ENCODE data around the gene PATL1.

PATL1 gene

GRCh38 chr11:59668950-59669610, at the start of gene PATL1:
PATL1 (minus strand) TSS chr11:59669037; CDS start chr11:59668895, 142 bp downstream.
- Histone ChIP-seq H3K27me3 (ENCODE audit: insufficient read depth, low read depth) (no peaks in the 10 kb centered on the region), H3K9ac (peak within 1 kb of the TSS; percentile 79), H2AFZ (ENCODE audit: low read depth) (peak within 1 kb of the TSS; percentile 88), H3K27ac (peak within 1 kb of the TSS; percentile 71), H3K79me2 (ENCODE audit: insufficient read depth, low read depth) (peaks cover 17% of the 10 kb centered on the region), H3K4me2 (peak within 1 kb of the TSS; percentile 74), H3K4me3 (IDR thresholded peaks at IDR 0.05; ENCODE audit: insufficient read depth, low read depth, low read length) (peak within 1 kb of the TSS; percentile 51), H3K36me3 (ENCODE audit: insufficient read depth) (peaks cover 3% of the 10 kb centered on the region; the same call in 1 of the 2 replicates), H3K4me1 (ENCODE audit: low read depth, poor library complexity, severe bottlenecking) (peaks cover 15% of the 10 kb centered on the region), H4K20me1 (ENCODE audit: insufficient read depth) (no peaks in the 10 kb centered on the region)
- no peak for TF ChIP-seq CTCF (conservative IDR thresholded peaks at IDR 0.05; ENCODE audit: low read depth, low read length)

GRCh38 chr11:59716051-59716450, 47.2 kb upstream of the PATL1 start:
- Histone ChIP-seq H3K4me2 (no peak overlapping the region), H3K79me2 (ENCODE audit: insufficient read depth, low read depth) (no peaks in the 10 kb centered on the region), H3K27me3 (ENCODE audit: insufficient read depth, low read depth) (no peaks in the 10 kb centered on the region), H3K4me3 (IDR thresholded peaks at IDR 0.05; ENCODE audit: insufficient read depth, low read depth, low read length) (no peak overlapping the region), H3K36me3 (ENCODE audit: insufficient read depth) (no peaks in the 10 kb centered on the region), H2AFZ (ENCODE audit: low read depth) (no peak overlapping the region), H3K4me1 (ENCODE audit: low read depth, poor library complexity, severe bottlenecking) (no peaks in the 10 kb centered on the region), H3K9ac (no peak overlapping the region), H3K27ac (no peak overlapping the region), H4K20me1 (ENCODE audit: insufficient read depth) (no peaks in the 10 kb centered on the region)
- TF ChIP-seq CTCF (conservative IDR thresholded peaks at IDR 0.05; ENCODE audit: low read depth, low read length): no peak

GRCh38 chr11:59713745-59714144, 44.9 kb upstream of the PATL1 start, which contains the start of gene OR10V1:
OR10V1 (minus strand) TSS chr11:59713845; CDS start chr11:59713845, 0 bp downstream.
- Histone ChIP-seq H3K27ac (no peak within 1 kb of the TSS), H3K4me2 (no peak within 1 kb of the TSS), H3K4me1 (ENCODE audit: low read depth, poor library complexity, severe bottlenecking) (no peaks in the 10 kb centered on the region), H4K20me1 (ENCODE audit: insufficient read depth) (no peaks in the 10 kb centered on the region), H2AFZ (ENCODE audit: low read depth) (no peak within 1 kb of the TSS), H3K27me3 (ENCODE audit: insufficient read depth, low read depth) (no peaks in the 10 kb centered on the region), H3K4me3 (IDR thresholded peaks at IDR 0.05; ENCODE audit: insufficient read depth, low read depth, low read length) (no peak within 1 kb of the TSS), H3K36me3 (ENCODE audit: insufficient read depth) (no peaks in the 10 kb centered on the region), H3K9ac (no peak within 1 kb of the TSS), H3K79me2 (ENCODE audit: insufficient read depth, low read depth) (no peaks in the 10 kb centered on the region)
- no peak for TF ChIP-seq CTCF (conservative IDR thresholded peaks at IDR 0.05; ENCODE audit: low read depth, low read length)

- H3K9ac ChIP-seq: no peak overlapping the region
- H3K4me1 ChIP-seq (ENCODE audit: low read depth, poor library complexity, severe bottlenecking): no peaks in the 10 kb centered on the region
- H3K27me3 ChIP-seq (ENCODE audit: insufficient read depth, low read depth): no peaks in the 10 kb centered on the region
- H3K79me2 ChIP-seq (ENCODE audit: insufficient read depth, low read depth): no peaks in the 10 kb centered on the region
- no peak overlapping the region for H2AFZ ChIP-seq (ENCODE audit: low read depth)
- H3K36me3 ChIP-seq (ENCODE audit: insufficient read depth): no peaks in the 10 kb centered on the region
- no peak overlapping the region for H3K27ac ChIP-seq
- no peaks in the 10 kb centered on the region for H4K20me1 ChIP-seq (ENCODE audit: insufficient read depth)
- H3K4me2 ChIP-seq: no peak overlapping the region
- no peak for TF ChIP-seq CTCF (conservative IDR thresholded peaks at IDR 0.05; ENCODE audit: low read depth, low read length)
- no peak overlapping the region for H3K4me3 ChIP-seq (IDR thresholded peaks at IDR 0.05; ENCODE audit: insufficient read depth, low read depth, low read length)
Observed at GRCh38 chr11:59710136-59710847, 41.5 kb upstream of the PATL1 start.
